SK-N-SH (cell line): ENCODE results near the gene EEF1E1. TPM values are rescaled to one million over a fixed set of nuclear protein-coding genes. Genes with fewer than 3 reads are reported as not detected.

Experiments used
- CTCF ChIA-PET: fragments of 300-600, 350-600 bp; formaldehyde crosslinking; extraction: SDS; loops from one replicate; lab custom pipeline; 2021; lab: Yijun Ruan, JAX
- POLR2A ChIA-PET: fragments of 350-600 bp; sonication (Branson Sonifier 250); formaldehyde crosslinking; extraction: SDS; loops from one replicate; lab custom pipeline; 2020; ENCODE audit warnings: antibody characterized with exemption, inconsistent platforms; lab: Yijun Ruan, JAX
- DNase-seq: peaks from one replicate; pipeline ENCODE4 v3.0.0; 2012
- H2AFZ ChIP-seq: fragments of 200-600 bp; sonication (generic); 2 replicates; pipeline ENCODE4 v1.8.1; 2016; ENCODE audit warnings: antibody characterized with exemption, mild to moderate bottlenecking, low read depth
- H3F3A ChIP-seq: fragments of 200-600 bp; sonication (generic); replicated peaks from 2 replicates; pipeline ENCODE3; 2016; ENCODE audit warnings: antibody characterized with exemption, mild to moderate bottlenecking; ENCODE audit not compliant: insufficient read depth
- H3K27ac ChIP-seq, 2 experiments: fragments of 200-500 bp in 1 of 2; fragments of 200-600 bp in 1 of 2; sonication (Bioruptor generic) in 1 of 2; sonication (generic), shearing (Covaris generic) in 1 of 2; 2 replicates each; pipeline versions ENCODE4 v1.5.1 to v1.6.1; 2014 to 2016; ENCODE audit warnings: low read depth in 2 of 2, inconsistent platforms in 1 of 2, low read length in 1 of 2, mild to moderate bottlenecking in 1 of 2, mixed read lengths in 1 of 2
- H3K27me3 ChIP-seq: fragments of 200-600 bp; sonication (generic), shearing (Covaris generic); 2 replicates; pipeline ENCODE4 v1.6.1; 2016; ENCODE audit warnings: mixed run types; ENCODE audit not compliant: insufficient read depth
- H3K36me3 ChIP-seq, 2 experiments: fragments of 200-500 bp in 1 of 2; fragments of 200-600 bp in 1 of 2; sonication (Bioruptor generic) in 1 of 2; sonication (generic) in 1 of 2; replicated peaks in 1 of 2; 2 replicates each; pipeline versions ENCODE3 to v1.5.1; 2014 to 2016; ENCODE audit warnings: low read length in 1 of 2, mild to moderate bottlenecking in 1 of 2; ENCODE audit not compliant: insufficient read depth in 2 of 2, control insufficient read depth in 1 of 2
- H3K4me1 ChIP-seq, 2 experiments: fragments of 200-500 bp in 1 of 2; fragments of 200-600 bp in 1 of 2; sonication (Bioruptor generic) in 1 of 2; sonication (generic), shearing (Covaris generic) in 1 of 2; 2 replicates each; pipeline versions ENCODE4 v1.5.1 to v1.6.1; 2014 to 2016; ENCODE audit warnings: low read depth in 1 of 2, low read length in 1 of 2, mixed run types in 1 of 2; ENCODE audit not compliant: insufficient read depth in 2 of 2, control insufficient read depth in 1 of 2
- H3K4me2 ChIP-seq: fragments of 200-600 bp; sonication (generic), shearing (Covaris generic); 2 replicates; pipeline ENCODE4 v1.6.1; 2017; ENCODE audit warnings: mixed run types
- H3K4me3 ChIP-seq, 2 experiments: fragments of 200-500 bp in 1 of 2; fragments of 200-600 bp in 1 of 2; sonication (Bioruptor generic) in 1 of 2; sonication (generic), shearing (Covaris generic) in 1 of 2; 2 replicates each; pipeline versions ENCODE4 v1.5.1 to v1.8.1; 2014 to 2016; ENCODE audit warnings: low read depth in 2 of 2, inconsistent platforms in 1 of 2, low read length in 1 of 2, mild to moderate bottlenecking in 1 of 2, mixed read lengths in 1 of 2, moderate library complexity in 1 of 2
- H3K79me2 ChIP-seq: fragments of 200-600 bp; sonication (generic); 2 replicates; pipeline ENCODE4 v1.8.1; 2017; ENCODE audit warnings: mild to moderate bottlenecking; ENCODE audit not compliant: insufficient read depth
- H3K9ac ChIP-seq: fragments of 200-600 bp; sonication (generic); 2 replicates; pipeline ENCODE4 v1.6.1; 2017; ENCODE audit warnings: mixed run types
- H3K9me2 ChIP-seq: fragments of 200-600 bp; sonication (generic); 2 replicates; pipeline ENCODE4 v1.6.1; 2017; ENCODE audit warnings: mixed run types
- H3K9me3 ChIP-seq: fragments of 200-600 bp; sonication (generic); 2 replicates; pipeline ENCODE4 v1.6.1; 2017; ENCODE audit warnings: mixed run types, mild to moderate bottlenecking, moderate library complexity
- H4K20me1 ChIP-seq: fragments of 200-600 bp; sonication (generic); 2 replicates; pipeline ENCODE4 v1.6.1; 2017; ENCODE audit warnings: mild to moderate bottlenecking, mixed run types; ENCODE audit not compliant: insufficient read depth
- FOSL2 ChIP-seq: IDR thresholded peaks from 2 replicates; pipeline ENCODE4 v1.4.0; 2012; ENCODE audit warnings: low read depth, mild to moderate bottlenecking, moderate library complexity, borderline replicate concordance
- MXI1 ChIP-seq: IDR thresholded peaks from 2 replicates; pipeline ENCODE4 v1.6.1; 2012; ENCODE audit warnings: mild to moderate bottlenecking, low read depth, low read length, improper control_type of control experiment
- NRF1 ChIP-seq: IDR thresholded peaks from 2 replicates; pipeline ENCODE4 v1.6.1; 2012; ENCODE audit warnings: low read depth, mild to moderate bottlenecking, low read length
- RCOR1 ChIP-seq: fragments of 150-350 bp; IDR thresholded peaks from 2 replicates; pipeline ENCODE4 v1.6.1; 2017; ENCODE audit warnings: antibody characterized with exemption, low read length
- RFX5 ChIP-seq: IDR thresholded peaks from 2 replicates; pipeline ENCODE4 v1.6.1; 2012; ENCODE audit warnings: mild to moderate bottlenecking, improper control_type of control experiment, low read length
- SMC3 ChIP-seq: IDR thresholded peaks from 2 replicates; pipeline ENCODE4 v1.6.1; 2012; ENCODE audit warnings: low read depth, low read length, improper control_type of control experiment
- TCF12 ChIP-seq: IDR thresholded peaks from 2 replicates; pipeline ENCODE4 v1.4.0; 2012
- TEAD4 ChIP-seq: IDR thresholded peaks from 2 replicates; pipeline ENCODE4 v1.4.0; 2012; ENCODE audit warnings: mild to moderate bottlenecking, borderline replicate concordance; ENCODE audit not compliant: insufficient read depth
- WGBS: methylation state at CpG from one replicate; pipeline ENCODE4 v1.1.6; 2017; ENCODE audit warnings: low lambda C conversion rate; 5-methylcytosine and 5-hydroxymethylcytosine counted together
- polyA plus RNA-seq, 3 experiments: library from polyadenylated mRNA; depleted of rRNA; stranded (reverse); fragments of >200 nt; gene quantifications; 2 replicates each; pipeline ENCODE4 v1.2.3, GENCODE V29; 2012
- TF ChIP-seq, protein P1 (sequence below): IDR thresholded peaks from 2 replicates; pipeline ENCODE4; 2012
- TF ChIP-seq, protein P2 (sequence below): IDR thresholded peaks from 2 replicates; pipeline ENCODE4 v1.6.1; 2012; ENCODE audit warnings: mild to moderate bottlenecking, low read depth, low read length, moderate library complexity
- TF ChIP-seq, protein P3 (sequence below): fragments of 150-350 bp; IDR thresholded peaks from 2 replicates; pipeline ENCODE4 v1.6.1; 2016; ENCODE audit warnings: mild to moderate bottlenecking, low read depth, low read length
- TF ChIP-seq, protein P4 (sequence below): IDR thresholded peaks from 2 replicates; pipeline ENCODE4 v1.4.0; 2012; ENCODE audit warnings: low read depth
- TF ChIP-seq, protein P5 (sequence below): IDR thresholded peaks from 2 replicates; pipeline ENCODE4 v1.4.0; 2012; ENCODE audit warnings: low read depth, borderline replicate concordance

The EEF1E1 gene
- polyA plus RNA-seq, 1 of the 3 experiments (the other 2 are of a cell fraction) = 60.8 TPM

DNA sequence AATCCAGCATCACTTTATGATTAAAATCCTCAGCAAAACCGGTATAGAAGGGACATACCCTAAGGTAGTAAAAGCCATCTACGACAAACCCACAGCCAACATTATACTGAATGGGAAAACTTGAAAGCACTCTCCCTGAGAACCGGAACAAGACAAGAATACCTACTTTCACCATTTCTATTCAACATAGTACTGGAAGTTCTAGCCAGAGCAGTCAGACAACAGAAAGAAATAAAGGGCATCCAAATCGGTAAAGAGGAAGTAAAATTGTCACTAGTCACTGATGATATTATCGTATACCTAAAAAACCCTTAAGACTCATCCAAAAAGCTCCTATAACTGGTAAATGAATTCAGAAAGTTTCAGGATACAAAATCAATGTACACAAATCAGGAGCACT is 71.4 kb downstream of the EEF1E1 start:
- Histone ChIP-seq H3K27me3 (no peaks in the 10 kb centered on the region), H3K36me3 (peaks cover 0 to 5% of the 10 kb centered on the region in 2 experiments), H3K9ac (no peak overlapping the region), H3K4me2 (no peak overlapping the region), H3K9me3 (no peaks in the 10 kb centered on the region), H3K4me1 (peaks cover 3 to 20% of the 10 kb centered on the region in 2 experiments; a peak in 2 of 4 replicates), H3K4me3 (no peak overlapping the region), H3K9me2 (no peaks in the 10 kb centered on the region), H2AFZ (no peak overlapping the region), H3F3A (peaks cover 8% of the 10 kb centered on the region), H3K79me2 (peaks cover 32% of the 10 kb centered on the region), H3K27ac (no peak overlapping the region), H4K20me1 (no peaks in the 10 kb centered on the region)
- DNase-seq = no peak
- WGBS = 89% methylated on average over 5 of the region's 5 CpGs
- CTCF ChIA-PET = interaction anchor here (0.6 kb wide), 1 partner anchor 310 kb away, joined by 3 read pairs; no protein-coding TSS in a partner anchor
- POLR2A ChIA-PET = no interaction called here
- TF ChIP-seq RCOR1 = no peak
- TF ChIP-seq, protein P1, sequence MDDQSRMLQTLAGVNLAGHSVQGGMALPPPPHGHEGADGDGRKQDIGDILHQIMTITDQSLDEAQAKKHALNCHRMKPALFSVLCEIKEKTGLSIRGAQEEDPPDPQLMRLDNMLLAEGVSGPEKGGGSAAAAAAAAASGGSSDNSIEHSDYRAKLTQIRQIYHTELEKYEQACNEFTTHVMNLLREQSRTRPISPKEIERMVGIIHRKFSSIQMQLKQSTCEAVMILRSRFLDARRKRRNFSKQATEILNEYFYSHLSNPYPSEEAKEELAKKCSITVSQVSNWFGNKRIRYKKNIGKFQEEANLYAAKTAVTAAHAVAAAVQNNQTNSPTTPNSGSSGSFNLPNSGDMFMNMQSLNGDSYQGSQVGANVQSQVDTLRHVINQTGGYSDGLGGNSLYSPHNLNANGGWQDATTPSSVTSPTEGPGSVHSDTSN = no peak
- no peak for TF ChIP-seq FOSL2
- no peak for TF ChIP-seq SMC3
- no peak for TF ChIP-seq MXI1
- TF ChIP-seq TCF12 = no peak
- no peak for TF ChIP-seq RFX5
- TF ChIP-seq, protein P2, sequence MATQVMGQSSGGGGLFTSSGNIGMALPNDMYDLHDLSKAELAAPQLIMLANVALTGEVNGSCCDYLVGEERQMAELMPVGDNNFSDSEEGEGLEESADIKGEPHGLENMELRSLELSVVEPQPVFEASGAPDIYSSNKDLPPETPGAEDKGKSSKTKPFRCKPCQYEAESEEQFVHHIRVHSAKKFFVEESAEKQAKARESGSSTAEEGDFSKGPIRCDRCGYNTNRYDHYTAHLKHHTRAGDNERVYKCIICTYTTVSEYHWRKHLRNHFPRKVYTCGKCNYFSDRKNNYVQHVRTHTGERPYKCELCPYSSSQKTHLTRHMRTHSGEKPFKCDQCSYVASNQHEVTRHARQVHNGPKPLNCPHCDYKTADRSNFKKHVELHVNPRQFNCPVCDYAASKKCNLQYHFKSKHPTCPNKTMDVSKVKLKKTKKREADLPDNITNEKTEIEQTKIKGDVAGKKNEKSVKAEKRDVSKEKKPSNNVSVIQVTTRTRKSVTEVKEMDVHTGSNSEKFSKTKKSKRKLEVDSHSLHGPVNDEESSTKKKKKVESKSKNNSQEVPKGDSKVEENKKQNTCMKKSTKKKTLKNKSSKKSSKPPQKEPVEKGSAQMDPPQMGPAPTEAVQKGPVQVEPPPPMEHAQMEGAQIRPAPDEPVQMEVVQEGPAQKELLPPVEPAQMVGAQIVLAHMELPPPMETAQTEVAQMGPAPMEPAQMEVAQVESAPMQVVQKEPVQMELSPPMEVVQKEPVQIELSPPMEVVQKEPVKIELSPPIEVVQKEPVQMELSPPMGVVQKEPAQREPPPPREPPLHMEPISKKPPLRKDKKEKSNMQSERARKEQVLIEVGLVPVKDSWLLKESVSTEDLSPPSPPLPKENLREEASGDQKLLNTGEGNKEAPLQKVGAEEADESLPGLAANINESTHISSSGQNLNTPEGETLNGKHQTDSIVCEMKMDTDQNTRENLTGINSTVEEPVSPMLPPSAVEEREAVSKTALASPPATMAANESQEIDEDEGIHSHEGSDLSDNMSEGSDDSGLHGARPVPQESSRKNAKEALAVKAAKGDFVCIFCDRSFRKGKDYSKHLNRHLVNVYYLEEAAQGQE = no peak
- TF ChIP-seq, protein P3, sequence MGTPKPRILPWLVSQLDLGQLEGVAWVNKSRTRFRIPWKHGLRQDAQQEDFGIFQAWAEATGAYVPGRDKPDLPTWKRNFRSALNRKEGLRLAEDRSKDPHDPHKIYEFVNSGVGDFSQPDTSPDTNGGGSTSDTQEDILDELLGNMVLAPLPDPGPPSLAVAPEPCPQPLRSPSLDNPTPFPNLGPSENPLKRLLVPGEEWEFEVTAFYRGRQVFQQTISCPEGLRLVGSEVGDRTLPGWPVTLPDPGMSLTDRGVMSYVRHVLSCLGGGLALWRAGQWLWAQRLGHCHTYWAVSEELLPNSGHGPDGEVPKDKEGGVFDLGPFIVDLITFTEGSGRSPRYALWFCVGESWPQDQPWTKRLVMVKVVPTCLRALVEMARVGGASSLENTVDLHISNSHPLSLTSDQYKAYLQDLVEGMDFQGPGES = no peak
- TF ChIP-seq, protein P4, sequence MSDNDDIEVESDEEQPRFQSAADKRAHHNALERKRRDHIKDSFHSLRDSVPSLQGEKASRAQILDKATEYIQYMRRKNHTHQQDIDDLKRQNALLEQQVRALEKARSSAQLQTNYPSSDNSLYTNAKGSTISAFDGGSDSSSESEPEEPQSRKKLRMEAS = no peak
- TF ChIP-seq, protein P5, sequence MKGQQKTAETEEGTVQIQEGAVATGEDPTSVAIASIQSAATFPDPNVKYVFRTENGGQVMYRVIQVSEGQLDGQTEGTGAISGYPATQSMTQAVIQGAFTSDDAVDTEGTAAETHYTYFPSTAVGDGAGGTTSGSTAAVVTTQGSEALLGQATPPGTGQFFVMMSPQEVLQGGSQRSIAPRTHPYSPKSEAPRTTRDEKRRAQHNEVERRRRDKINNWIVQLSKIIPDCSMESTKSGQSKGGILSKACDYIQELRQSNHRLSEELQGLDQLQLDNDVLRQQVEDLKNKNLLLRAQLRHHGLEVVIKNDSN = no peak
- TF ChIP-seq NRF1 = no peak
- no peak for TF ChIP-seq TEAD4

Other genes starting within 250 kb of the EEF1E1 start
- gene TXNDC5, start 191.8 kb downstream of the EEF1E1 start, polyA plus RNA-seq (2012; rRNA removed) = 187 and 207 TPM in 2 replicates
- gene BLOC1S5, start 38.2 kb downstream of the EEF1E1 start, polyA plus RNA-seq (2012; rRNA removed) = 4.2 and 4.4 TPM in 2 replicates